ENCODE data around the gene MC1R.

MC1R gene

GRCh38 chr16:89936034-89936433, 17.4 kb downstream of the MC1R start:
- no peak for TF ChIP-seq CTCF (IDR thresholded peaks at IDR 0.05)
- no peak for DNase-seq
- H3K27me3 Mint-ChIP-seq (ENCODE audit: low read depth, poor library complexity): peaks cover 5% of the 10 kb centered on the region
- H3K4me1 Mint-ChIP-seq: peaks cover 14% of the 10 kb centered on the region
- peaks cover 47% of the 10 kb centered on the region for H3K36me3 Mint-ChIP-seq (ENCODE audit: low read depth)
- no peak overlapping the region for H3K27ac Mint-ChIP-seq
- no peak overlapping the region for H3K4me3 Mint-ChIP-seq
- no peaks in the 10 kb centered on the region for H3K9me3 Mint-ChIP-seq

GRCh38 chr16:89936508-89936907, 17.8 kb downstream of the MC1R start:
- peaks cover 14% of the 10 kb centered on the region for H3K4me1 Mint-ChIP-seq
- no peak for TF ChIP-seq CTCF (IDR thresholded peaks at IDR 0.05)
- peaks cover 2% of the 10 kb centered on the region for H3K27me3 Mint-ChIP-seq (ENCODE audit: low read depth, poor library complexity)
- H3K4me3 Mint-ChIP-seq: no peak overlapping the region
- peaks cover 42% of the 10 kb centered on the region for H3K36me3 Mint-ChIP-seq (ENCODE audit: low read depth)
- no peak for DNase-seq
- H3K27ac Mint-ChIP-seq: no peak overlapping the region
- H3K9me3 Mint-ChIP-seq: no peaks in the 10 kb centered on the region

- DNase-seq: no peak
- Mint-ChIP-seq H3K27ac (no peak overlapping the region), H3K9me3 (no peaks in the 10 kb centered on the region), H3K4me3 (no peak overlapping the region), H3K4me1 (peaks cover 14% of the 10 kb centered on the region), H3K36me3 (ENCODE audit: low read depth) (peaks cover 40% of the 10 kb centered on the region), H3K27me3 (ENCODE audit: low read depth, poor library complexity) (no peaks in the 10 kb centered on the region)
- no peak for TF ChIP-seq CTCF (IDR thresholded peaks at IDR 0.05)
Observed at GRCh38 chr16:89936981-89937380, 18.3 kb downstream of the MC1R start.

GRCh38 chr16:89938175-89938885, 19.7 kb downstream of the MC1R start:
- H3K4me3 Mint-ChIP-seq: no peak overlapping the region
- H3K9me3 Mint-ChIP-seq: no peaks in the 10 kb centered on the region
- peaks cover 14% of the 10 kb centered on the region for H3K4me1 Mint-ChIP-seq
- H3K27me3 Mint-ChIP-seq (ENCODE audit: low read depth, poor library complexity): no peaks in the 10 kb centered on the region
- no peak overlapping the region for H3K27ac Mint-ChIP-seq
- peaks cover 27% of the 10 kb centered on the region for H3K36me3 Mint-ChIP-seq (ENCODE audit: low read depth)
- no peak for DNase-seq
- TF ChIP-seq CTCF (IDR thresholded peaks at IDR 0.05): no peak

- H3K36me3 Mint-ChIP-seq (ENCODE audit: low read depth): no peaks in the 10 kb centered on the region
- TF ChIP-seq CTCF (IDR thresholded peaks at IDR 0.05): no peak
- peaks cover 6% of the 10 kb centered on the region for H3K4me1 Mint-ChIP-seq
Observed at GRCh38 chr16:89944773-89945172, 26.1 kb downstream of the MC1R start.

GRCh38 chr16:89945654-89946053, 27.0 kb downstream of the MC1R start:
- Mint-ChIP-seq H3K9me3 (no peaks in the 10 kb centered on the region), H3K4me3 (no peak overlapping the region), H3K27ac (no peak overlapping the region), H3K27me3 (ENCODE audit: low read depth, poor library complexity) (peaks cover 50% of the 10 kb centered on the region), H3K4me1 (peaks cover 14% of the 10 kb centered on the region), H3K36me3 (ENCODE audit: low read depth) (no peaks in the 10 kb centered on the region)
- TF ChIP-seq CTCF (IDR thresholded peaks at IDR 0.05): no peak
- DNase-seq: no peak

More at GRCh38 chr16:89944773-89945172, 26.1 kb downstream of the MC1R start:
- DNase-seq: no peak
- Mint-ChIP-seq H3K9me3 (no peaks in the 10 kb centered on the region), H3K27me3 (ENCODE audit: low read depth, poor library complexity) (peaks cover 50% of the 10 kb centered on the region), H3K27ac (no peak overlapping the region), H3K4me3 (no peak overlapping the region)

All from nephron progenitor cell (in vitro differentiated cells).